ENCODE results near the gene DUSP15.

DNA sequence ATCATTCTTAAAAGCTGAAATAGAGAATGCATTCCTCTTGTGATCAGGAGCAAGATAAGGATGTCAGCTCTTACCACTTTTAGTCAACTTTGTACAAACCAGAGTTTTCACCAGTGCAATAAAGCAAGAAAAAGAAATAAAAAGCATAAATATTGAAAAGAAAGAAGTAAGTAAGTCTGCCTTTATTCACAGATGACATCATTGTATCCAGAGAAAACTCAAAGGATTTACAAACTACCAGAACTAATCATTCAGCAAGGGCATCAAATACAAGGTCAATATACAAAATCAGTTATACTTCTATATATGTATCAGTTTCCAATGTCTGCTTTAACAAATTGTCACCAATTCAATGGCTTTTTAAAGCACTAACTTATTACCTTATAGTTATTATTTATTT is 13.5 kb upstream of the DUSP15 start:
- TF ChIP-seq CTCF (conservative IDR thresholded peaks at IDR 0.05; ENCODE audit: low read length) (no peak), EZH2phosphoT487 (IDR thresholded peaks at IDR 0.05; ENCODE audit: borderline replicate concordance) (no peak)

Measured in Loucy (cell line).